Osteocyte (in vitro differentiated cells): ENCODE results near the gene SERBP1. TPM values are rescaled to one million over a fixed set of nuclear protein-coding genes. Genes with fewer than 3 reads are reported as not detected.

ENCODE experiments used
- DNase-seq: peaks from one replicate; pipeline ENCODE4 v3.0.0; 2021; ENCODE audit warnings: mixed read lengths; ENCODE audit not compliant: unreplicated experiment; ENCODE audit errors: extremely low spot score
- H3K27ac Mint-ChIP-seq: one replicate; pipeline ENCODE4 v1.8.0; 2021; ENCODE audit warnings: mild to moderate bottlenecking, mixed read lengths; ENCODE audit not compliant: unreplicated experiment
- H3K27me3 Mint-ChIP-seq: one replicate; pipeline ENCODE4 v1.8.0; 2021; ENCODE audit warnings: mixed read lengths; ENCODE audit not compliant: unreplicated experiment
- H3K36me3 Mint-ChIP-seq: one replicate; pipeline ENCODE4 v1.8.0; 2021; ENCODE audit warnings: mixed read lengths; ENCODE audit not compliant: unreplicated experiment
- H3K4me1 Mint-ChIP-seq: one replicate; pipeline ENCODE4 v1.8.0; 2021; ENCODE audit warnings: mixed read lengths; ENCODE audit not compliant: unreplicated experiment
- H3K4me3 Mint-ChIP-seq: one replicate; pipeline ENCODE4 v1.8.0; 2021; ENCODE audit warnings: mild to moderate bottlenecking, moderate library complexity, mixed read lengths; ENCODE audit not compliant: unreplicated experiment
- H3K9me3 Mint-ChIP-seq: one replicate; pipeline ENCODE4 v1.8.0; 2021; ENCODE audit warnings: mixed read lengths; ENCODE audit not compliant: unreplicated experiment
- CTCF ChIP-seq: fragments of 200-600 bp; sonication (generic); IDR thresholded peaks from 2 replicates; pipeline ENCODE4 v1.5.0; 2021; ENCODE audit warnings: antibody characterized with exemption, mild to moderate bottlenecking, moderate library complexity
- total RNA-seq: library from RNA; stranded (reverse); gene quantifications from 2 replicates; pipeline ENCODE4 v1.2.1, GENCODE V29; 2021

Gene SERBP1
- total RNA-seq, 1 donor from 2014 or later, result 182 TPM

GRCh38 chr1:67441183-67441582, 11.0 kb upstream of the SERBP1 start:
- no peaks in the 10 kb centered on the region for H3K36me3 Mint-ChIP-seq
- TF ChIP-seq CTCF, result no peak
- no peaks in the 10 kb centered on the region for H3K9me3 Mint-ChIP-seq
- peak overlapping the region; percentile 40 for H3K4me3 Mint-ChIP-seq
- H3K27me3 Mint-ChIP-seq, result no peaks in the 10 kb centered on the region
- no peak for DNase-seq
- H3K4me1 Mint-ChIP-seq, result peaks cover 28% of the 10 kb centered on the region
- peak overlapping the region; percentile 83 for H3K27ac Mint-ChIP-seq

GRCh38 chr1:67440339-67440738, 10.1 kb upstream of the SERBP1 start:
- Mint-ChIP-seq H3K4me3 (no peak overlapping the region), H3K9me3 (no peaks in the 10 kb centered on the region), H3K27ac (peak overlapping the region; percentile 83), H3K4me1 (peaks cover 28% of the 10 kb centered on the region), H3K36me3 (no peaks in the 10 kb centered on the region), H3K27me3 (no peaks in the 10 kb centered on the region)
- TF ChIP-seq CTCF, result no peak
- DNase-seq, result no peak

GRCh38 chr1:67439277-67440029, 9.3 kb upstream of the SERBP1 start:
- H3K36me3 Mint-ChIP-seq, result no peaks in the 10 kb centered on the region
- no peak overlapping the region for H3K27ac Mint-ChIP-seq
- peaks cover 36% of the 10 kb centered on the region for H3K4me1 Mint-ChIP-seq
- no peak overlapping the region for H3K4me3 Mint-ChIP-seq
- no peaks in the 10 kb centered on the region for H3K9me3 Mint-ChIP-seq
- TF ChIP-seq CTCF, result no peak
- no peaks in the 10 kb centered on the region for H3K27me3 Mint-ChIP-seq
- no peak for DNase-seq

GRCh38 chr1:67437961-67438360, 7.8 kb upstream of the SERBP1 start:
- no peaks in the 10 kb centered on the region for H3K27me3 Mint-ChIP-seq

More at GRCh38 chr1:67437961-67438360, 7.8 kb upstream of the SERBP1 start:
- H3K4me3 Mint-ChIP-seq, result no peak overlapping the region
- TF ChIP-seq CTCF, result no peak
- no peak for DNase-seq
- no peak overlapping the region for H3K27ac Mint-ChIP-seq
- H3K4me1 Mint-ChIP-seq, result peaks cover 45% of the 10 kb centered on the region
- no peaks in the 10 kb centered on the region for H3K36me3 Mint-ChIP-seq
- no peaks in the 10 kb centered on the region for H3K9me3 Mint-ChIP-seq
